Esophagus muscularis mucosa (tissue), 4 donors: ENCODE data around the gene INTS14.
"Not testable (repeated sequence)": the region's sequence is repeated elsewhere in the genome, so short reads cannot be mapped to it uniquely, and the experiment has no call there.

Experiments used
- CTCF ChIP-seq, 3 experiments: fragments of 200-600 bp in 2 of 3; fragments of 450-650 bp in 1 of 3; sonication (generic) in 2 of 3; IDR thresholded peaks; one replicate each; pipeline ENCODE4 v1.5.1; 2017 to 2019; ENCODE audit warnings: antibody characterized with exemption in 3 of 3, mild to moderate bottlenecking in 2 of 3, moderate library complexity in 1 of 3
- EP300 ChIP-seq: sonication (generic); formaldehyde crosslinking; IDR thresholded peaks from one replicate; pipeline ENCODE4 v1.6.1; 2017; ENCODE audit warnings: antibody characterized with exemption
- POLR2A ChIP-seq: fragments of 450-650 bp; IDR thresholded peaks from one replicate; pipeline ENCODE4 v1.6.1; 2017; ENCODE audit warnings: antibody characterized with exemption, moderate library complexity, mild to moderate bottlenecking, low read depth
- POLR2AphosphoS5 ChIP-seq, 2 donors: sonication (generic); formaldehyde crosslinking; IDR thresholded peaks; one replicate each; pipeline ENCODE4 v1.6.1; 2017; ENCODE audit warnings: antibody characterized with exemption in 2 of 2

GRCh38 chr15:65615887-65616286 lies 5.0 kb upstream of the INTS14 start:
- not testable (repeated sequence) for TF ChIP-seq CTCF (IDR thresholded peaks at IDR 0.05); POLR2AphosphoS5 (IDR thresholded peaks at IDR 0.05); POLR2A; EP300
